GM12864 (cell line): Measurements from ENCODE around the gene SLC6A6.

ENCODE experiments used
- DNase-seq: peaks from one replicate; pipeline ENCODE4 v3.0.0-alpha.2; 2011; ENCODE audit warnings: low read depth
- H3K4me3 ChIP-seq: 2 replicates; pipeline ENCODE4 v1.5.1; 2011; ENCODE audit warnings: mild to moderate bottlenecking, low read depth, low read length, control low read depth
- CTCF ChIP-seq: IDR thresholded peaks from 2 replicates; pipeline ENCODE4 v1.5.1; 2011; ENCODE audit warnings: low read depth, mild to moderate bottlenecking, moderate library complexity, low read length, control low read depth, inconsistent platforms; ENCODE audit errors: missing control alignments

The SLC6A6 gene

DNA sequence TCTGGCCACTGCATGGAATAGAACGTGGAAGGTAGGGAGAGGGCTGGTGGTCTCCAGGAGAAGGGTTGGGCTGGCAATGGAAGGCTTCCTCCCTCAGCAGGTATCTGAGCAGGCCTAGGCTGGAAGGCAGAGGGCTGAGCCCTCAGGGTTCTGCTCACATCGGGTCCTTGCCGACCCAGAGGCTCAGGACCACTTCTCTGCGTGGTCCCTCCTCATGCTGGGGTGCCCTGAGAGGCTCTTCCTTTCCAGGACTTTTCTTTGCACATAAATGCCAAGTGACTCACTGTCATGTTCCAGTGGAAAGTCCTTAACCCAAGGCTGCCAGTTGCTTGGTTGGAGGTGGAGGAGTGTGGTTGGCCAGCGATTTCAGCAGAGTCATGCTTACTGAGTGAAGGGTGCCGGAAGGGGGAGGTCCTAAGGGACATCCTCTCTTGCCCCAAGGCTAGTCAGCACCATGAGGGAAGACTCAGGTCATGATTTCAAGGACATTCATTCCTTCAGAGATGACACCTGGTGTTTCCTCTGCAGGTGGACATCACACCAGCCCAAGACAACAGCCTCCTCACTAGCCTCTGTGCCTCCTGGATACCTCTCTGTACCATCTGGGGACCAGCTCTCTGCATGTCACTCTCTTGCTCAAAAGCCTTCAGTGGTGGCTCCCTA is 8.2 kb downstream of the SLC6A6 start:
- TF ChIP-seq CTCF, result no peak
- DNase-seq, result no peak
- no peak overlapping the region for H3K4me3 ChIP-seq

DNA sequence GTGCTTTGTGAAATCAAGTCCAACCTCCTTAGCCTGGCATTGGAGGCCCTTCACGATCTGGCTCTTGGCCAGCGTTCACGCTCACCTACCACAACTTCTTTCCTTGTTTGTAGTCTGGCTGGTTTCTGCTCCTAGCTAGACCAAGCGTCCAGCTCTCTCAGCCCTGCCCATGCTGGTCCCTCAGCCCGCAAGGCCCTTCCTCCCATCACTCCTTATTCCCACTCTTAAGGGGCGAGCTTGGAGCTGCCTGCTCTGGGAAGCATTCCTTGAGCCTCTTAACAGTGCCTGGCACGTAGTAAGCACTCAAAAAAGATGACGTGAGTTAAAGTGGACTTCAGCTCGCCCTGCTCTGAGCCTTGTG is 8.7 kb downstream of the SLC6A6 start:
- no peak overlapping the region for H3K4me3 ChIP-seq
- no peak for DNase-seq
- TF ChIP-seq CTCF, result no peak

DNA sequence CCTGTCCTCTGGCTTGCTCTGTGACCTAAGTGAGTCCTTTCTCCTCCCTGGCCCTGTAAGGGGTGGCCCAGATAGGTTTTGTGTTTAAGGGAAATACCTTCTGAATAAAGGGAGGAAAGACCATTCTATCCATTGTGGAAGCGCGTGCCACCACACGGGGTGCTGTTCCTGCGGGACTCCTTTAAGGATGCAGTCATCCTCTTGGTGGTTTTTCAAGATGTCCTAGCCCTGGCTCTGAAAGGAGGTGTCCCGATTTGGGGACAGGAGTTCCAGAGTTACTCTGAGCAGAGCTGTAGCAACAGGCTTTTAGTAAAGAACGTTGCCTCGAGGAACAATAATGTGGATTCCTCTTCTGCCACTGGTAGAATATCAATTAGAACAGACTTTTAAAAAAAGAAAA is 9.6 kb downstream of the SLC6A6 start:
- DNase-seq, result no peak
- TF ChIP-seq CTCF, result no peak
- no peak overlapping the region for H3K4me3 ChIP-seq

DNA sequence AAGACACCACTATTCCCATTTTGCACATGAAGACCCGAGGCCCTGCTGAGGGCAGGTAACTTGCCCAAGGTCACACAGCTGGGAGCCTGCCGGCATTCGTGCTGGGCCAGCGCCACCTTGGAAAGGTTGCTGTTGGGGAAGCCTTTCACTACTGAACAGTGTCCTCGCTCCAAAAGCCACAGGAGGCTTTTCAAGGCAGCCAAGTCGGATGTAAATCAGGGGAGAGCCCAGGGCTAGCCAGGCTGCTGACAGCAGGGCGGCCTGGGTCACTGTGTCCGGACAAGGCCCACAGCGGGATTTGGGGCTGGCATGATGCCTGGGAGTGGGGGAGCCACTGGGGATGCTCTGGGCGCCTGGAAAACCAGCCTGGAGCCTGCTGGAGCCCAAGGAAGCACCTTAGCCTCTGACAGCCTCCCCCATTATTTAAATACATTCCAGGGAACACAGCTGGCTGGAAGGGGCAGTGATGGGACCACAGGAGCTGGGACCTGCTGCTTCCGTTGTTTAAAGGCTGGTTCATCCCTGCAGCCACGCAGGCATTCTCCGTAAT is 10.5 kb downstream of the SLC6A6 start:
- H3K4me3 ChIP-seq, result no peak overlapping the region
- no peak for DNase-seq
- no peak for TF ChIP-seq CTCF

DNA sequence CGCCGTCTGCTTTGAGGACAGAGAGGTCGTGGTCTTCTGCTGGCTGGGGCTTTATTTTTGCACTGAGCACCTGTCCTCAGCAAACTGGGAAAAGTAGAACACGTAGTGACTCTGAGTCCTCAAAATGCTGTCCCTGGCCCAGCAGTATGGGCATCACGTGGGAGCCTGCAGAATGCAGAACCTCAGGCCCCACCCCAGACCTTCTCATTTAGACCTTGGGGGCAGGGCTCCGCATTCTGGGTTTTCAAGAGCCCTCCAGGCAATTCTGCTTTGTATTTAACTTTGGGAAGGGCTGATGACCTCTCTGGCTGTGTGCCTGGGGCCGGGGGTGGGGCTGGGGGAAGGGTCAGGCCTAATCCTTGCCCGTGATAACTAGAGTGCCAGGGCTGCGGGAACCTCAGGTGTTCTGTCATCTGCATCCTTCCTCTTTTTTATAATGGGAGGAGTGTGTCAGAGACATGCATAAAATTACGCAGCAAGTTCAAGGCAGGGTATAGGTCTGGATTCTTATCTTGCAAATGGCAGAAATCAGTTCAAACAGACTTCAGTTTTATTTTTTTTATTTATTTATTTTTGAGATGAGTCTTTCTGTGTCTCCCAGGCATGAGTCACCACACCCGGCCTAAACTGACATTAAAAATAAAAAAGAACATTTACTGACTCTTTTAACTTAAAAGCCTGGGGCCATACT is 11.1 kb downstream of the SLC6A6 start:
- no peak for DNase-seq

DNA sequence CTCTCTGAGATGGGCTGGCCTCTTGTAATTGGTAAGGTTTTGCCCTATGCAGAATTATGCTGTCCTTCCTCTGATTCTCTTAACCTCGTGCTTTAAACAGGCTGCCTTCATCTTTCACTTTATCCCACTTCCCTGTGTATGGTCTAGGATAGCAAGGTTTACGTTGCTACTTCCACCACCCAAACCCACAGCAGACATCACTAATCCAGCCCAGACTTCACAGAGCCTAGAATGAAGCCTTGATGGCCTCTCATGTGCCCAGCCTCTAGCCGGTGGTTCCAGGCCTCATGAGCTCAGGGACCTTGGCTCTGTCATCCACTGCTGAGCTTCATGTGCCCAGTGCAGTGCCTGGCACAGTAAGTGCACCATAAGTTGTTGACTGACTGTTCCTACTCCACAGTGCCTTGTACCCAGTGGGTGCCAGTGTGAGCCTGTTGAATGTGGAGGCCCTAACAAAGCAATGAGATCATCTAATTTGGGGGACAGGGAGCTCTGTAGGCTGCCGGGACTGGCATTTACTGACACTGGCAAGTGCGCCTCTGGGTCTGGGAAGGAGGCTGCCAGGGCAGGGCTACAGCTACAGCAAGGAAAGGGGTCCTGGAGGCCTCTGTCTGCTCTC is 12.5 kb downstream of the SLC6A6 start:
- no peak overlapping the region for H3K4me3 ChIP-seq
- DNase-seq, result no peak
- TF ChIP-seq CTCF, result no peak

More for the DNA sequence above, 11.1 kb downstream of the SLC6A6 start:
- H3K4me3 ChIP-seq, result no peak overlapping the region
- TF ChIP-seq CTCF, result no peak
